Measurements from ENCODE around the gene TMED6. TPM values are rescaled to one million over a fixed set of nuclear protein-coding genes. Genes with fewer than 3 reads are reported as not detected.

TMED6 gene
- total and polyA plus RNA-seq, 2 of the 8 experiments (the other 6 are each of a cell fraction or from before 2014, with no cell fraction given): not detected

DNA sequence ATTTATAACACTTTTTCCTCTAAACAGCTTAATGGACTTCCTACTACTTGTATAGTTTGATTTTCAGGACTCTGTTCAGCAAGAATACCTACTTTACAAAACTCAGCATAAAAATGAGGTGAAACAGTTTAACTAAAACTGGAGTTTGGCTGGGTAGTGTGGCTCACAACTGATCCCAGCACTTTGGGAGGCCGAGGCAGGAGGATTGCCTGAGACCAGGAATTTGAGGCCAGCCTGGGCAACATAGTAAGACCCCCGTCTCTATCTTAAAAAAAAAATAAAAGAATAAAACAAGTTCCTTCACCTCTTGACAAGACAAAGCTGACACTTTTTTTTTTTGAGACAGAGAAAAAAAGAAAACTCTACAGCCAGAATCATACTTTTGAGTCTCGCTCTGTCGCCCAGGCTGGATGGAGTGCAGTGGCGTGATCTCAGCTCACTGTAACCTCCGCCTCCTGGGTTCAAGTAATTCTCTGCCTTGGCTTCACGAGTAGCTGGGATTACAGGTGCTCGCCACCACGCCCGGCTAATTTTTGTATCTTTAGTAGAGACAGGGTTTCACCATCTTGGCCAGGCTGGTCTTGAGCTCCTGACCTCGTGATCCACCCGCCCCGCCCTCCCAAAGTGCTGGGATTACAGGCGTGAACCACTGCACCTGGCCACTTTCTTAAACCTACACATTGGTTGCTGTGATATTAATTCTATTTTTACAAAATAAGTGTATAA lies 23.8 kb downstream of the TMED6 start (continued):
- TF ChIP-seq, protein P1, sequence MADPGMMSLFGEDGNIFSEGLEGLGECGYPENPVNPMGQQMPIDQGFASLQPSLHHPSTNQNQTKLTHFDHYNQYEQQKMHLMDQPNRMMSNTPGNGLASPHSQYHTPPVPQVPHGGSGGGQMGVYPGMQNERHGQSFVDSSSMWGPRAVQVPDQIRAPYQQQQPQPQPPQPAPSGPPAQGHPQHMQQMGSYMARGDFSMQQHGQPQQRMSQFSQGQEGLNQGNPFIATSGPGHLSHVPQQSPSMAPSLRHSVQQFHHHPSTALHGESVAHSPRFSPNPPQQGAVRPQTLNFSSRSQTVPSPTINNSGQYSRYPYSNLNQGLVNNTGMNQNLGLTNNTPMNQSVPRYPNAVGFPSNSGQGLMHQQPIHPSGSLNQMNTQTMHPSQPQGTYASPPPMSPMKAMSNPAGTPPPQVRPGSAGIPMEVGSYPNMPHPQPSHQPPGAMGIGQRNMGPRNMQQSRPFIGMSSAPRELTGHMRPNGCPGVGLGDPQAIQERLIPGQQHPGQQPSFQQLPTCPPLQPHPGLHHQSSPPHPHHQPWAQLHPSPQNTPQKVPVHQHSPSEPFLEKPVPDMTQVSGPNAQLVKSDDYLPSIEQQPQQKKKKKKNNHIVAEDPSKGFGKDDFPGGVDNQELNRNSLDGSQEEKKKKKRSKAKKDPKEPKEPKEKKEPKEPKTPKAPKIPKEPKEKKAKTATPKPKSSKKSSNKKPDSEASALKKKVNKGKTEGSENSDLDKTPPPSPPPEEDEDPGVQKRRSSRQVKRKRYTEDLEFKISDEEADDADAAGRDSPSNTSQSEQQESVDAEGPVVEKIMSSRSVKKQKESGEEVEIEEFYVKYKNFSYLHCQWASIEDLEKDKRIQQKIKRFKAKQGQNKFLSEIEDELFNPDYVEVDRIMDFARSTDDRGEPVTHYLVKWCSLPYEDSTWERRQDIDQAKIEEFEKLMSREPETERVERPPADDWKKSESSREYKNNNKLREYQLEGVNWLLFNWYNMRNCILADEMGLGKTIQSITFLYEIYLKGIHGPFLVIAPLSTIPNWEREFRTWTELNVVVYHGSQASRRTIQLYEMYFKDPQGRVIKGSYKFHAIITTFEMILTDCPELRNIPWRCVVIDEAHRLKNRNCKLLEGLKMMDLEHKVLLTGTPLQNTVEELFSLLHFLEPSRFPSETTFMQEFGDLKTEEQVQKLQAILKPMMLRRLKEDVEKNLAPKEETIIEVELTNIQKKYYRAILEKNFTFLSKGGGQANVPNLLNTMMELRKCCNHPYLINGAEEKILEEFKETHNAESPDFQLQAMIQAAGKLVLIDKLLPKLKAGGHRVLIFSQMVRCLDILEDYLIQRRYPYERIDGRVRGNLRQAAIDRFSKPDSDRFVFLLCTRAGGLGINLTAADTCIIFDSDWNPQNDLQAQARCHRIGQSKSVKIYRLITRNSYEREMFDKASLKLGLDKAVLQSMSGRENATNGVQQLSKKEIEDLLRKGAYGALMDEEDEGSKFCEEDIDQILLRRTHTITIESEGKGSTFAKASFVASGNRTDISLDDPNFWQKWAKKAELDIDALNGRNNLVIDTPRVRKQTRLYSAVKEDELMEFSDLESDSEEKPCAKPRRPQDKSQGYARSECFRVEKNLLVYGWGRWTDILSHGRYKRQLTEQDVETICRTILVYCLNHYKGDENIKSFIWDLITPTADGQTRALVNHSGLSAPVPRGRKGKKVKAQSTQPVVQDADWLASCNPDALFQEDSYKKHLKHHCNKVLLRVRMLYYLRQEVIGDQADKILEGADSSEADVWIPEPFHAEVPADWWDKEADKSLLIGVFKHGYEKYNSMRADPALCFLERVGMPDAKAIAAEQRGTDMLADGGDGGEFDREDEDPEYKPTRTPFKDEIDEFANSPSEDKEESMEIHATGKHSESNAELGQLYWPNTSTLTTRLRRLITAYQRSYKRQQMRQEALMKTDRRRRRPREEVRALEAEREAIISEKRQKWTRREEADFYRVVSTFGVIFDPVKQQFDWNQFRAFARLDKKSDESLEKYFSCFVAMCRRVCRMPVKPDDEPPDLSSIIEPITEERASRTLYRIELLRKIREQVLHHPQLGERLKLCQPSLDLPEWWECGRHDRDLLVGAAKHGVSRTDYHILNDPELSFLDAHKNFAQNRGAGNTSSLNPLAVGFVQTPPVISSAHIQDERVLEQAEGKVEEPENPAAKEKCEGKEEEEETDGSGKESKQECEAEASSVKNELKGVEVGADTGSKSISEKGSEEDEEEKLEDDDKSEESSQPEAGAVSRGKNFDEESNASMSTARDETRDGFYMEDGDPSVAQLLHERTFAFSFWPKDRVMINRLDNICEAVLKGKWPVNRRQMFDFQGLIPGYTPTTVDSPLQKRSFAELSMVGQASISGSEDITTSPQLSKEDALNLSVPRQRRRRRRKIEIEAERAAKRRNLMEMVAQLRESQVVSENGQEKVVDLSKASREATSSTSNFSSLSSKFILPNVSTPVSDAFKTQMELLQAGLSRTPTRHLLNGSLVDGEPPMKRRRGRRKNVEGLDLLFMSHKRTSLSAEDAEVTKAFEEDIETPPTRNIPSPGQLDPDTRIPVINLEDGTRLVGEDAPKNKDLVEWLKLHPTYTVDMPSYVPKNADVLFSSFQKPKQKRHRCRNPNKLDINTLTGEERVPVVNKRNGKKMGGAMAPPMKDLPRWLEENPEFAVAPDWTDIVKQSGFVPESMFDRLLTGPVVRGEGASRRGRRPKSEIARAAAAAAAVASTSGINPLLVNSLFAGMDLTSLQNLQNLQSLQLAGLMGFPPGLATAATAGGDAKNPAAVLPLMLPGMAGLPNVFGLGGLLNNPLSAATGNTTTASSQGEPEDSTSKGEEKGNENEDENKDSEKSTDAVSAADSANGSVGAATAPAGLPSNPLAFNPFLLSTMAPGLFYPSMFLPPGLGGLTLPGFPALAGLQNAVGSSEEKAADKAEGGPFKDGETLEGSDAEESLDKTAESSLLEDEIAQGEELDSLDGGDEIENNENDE (IDR thresholded peaks at IDR 0.05; ENCODE audit: insufficient replicate concordance, low read length): no peak
- TF ChIP-seq CEBPB (IDR thresholded peaks at IDR 0.05; ENCODE audit: low read depth, low read length) (no peak), POLR2A (IDR thresholded peaks at IDR 0.05; ENCODE audit: control extremely low read depth in 1 of 2, low read depth in 2 of 2, low read length in 2 of 2) (no peak), POU5F1 (IDR thresholded peaks at IDR 0.05; ENCODE audit: low read depth, low read length) (no peak), SIRT6 (IDR thresholded peaks at IDR 0.05; ENCODE audit: low read length) (no peak), CHD1 (IDR thresholded peaks at IDR 0.05; ENCODE audit: low read depth, low read length) (no peak), SIN3A (conservative IDR thresholded peaks at IDR 0.05 in 1 of 2, IDR thresholded peaks at IDR 0.05 in 1 of 2; ENCODE audit: low read depth in 1 of 2, low read length in 2 of 2) (no peak), RBBP5 (IDR thresholded peaks at IDR 0.05; ENCODE audit: borderline replicate concordance, low read depth, low read length) (no peak), BCL11A (IDR thresholded peaks at IDR 0.05; ENCODE audit: low read depth in 2 of 2, low read length in 2 of 2) (no peak), EGR1 (IDR thresholded peaks at IDR 0.05; ENCODE audit: borderline replicate concordance, low read depth, low read length) (no peak), RFX5 (IDR thresholded peaks at IDR 0.05; ENCODE audit: borderline replicate concordance, low read depth, low read length) (no peak), TCF12 (IDR thresholded peaks at IDR 0.05; ENCODE audit: low read depth, low read length) (no peak)
